ENCODE results near the gene MAN1A1.

Gene MAN1A1

GRCh38 chr6:119345114-119345513 is 4.4 kb downstream of the MAN1A1 start:
- DNase-seq, result no peak

- no peak for DNase-seq
These were observed 5.3 kb downstream of the MAN1A1 start for GRCh38 chr6:119344306-119344705.

- DNase-seq, result no peak
These were observed 5.9 kb downstream of the MAN1A1 start for GRCh38 chr6:119343573-119344146.

- no peak for DNase-seq
These were observed 6.4 kb downstream of the MAN1A1 start for GRCh38 chr6:119343167-119343566.

- no peak for DNase-seq
These were observed 7.1 kb downstream of the MAN1A1 start for GRCh38 chr6:119342430-119342829.

- DNase-seq, result peak; percentile 5
These were observed 8.6 kb downstream of the MAN1A1 start for GRCh38 chr6:119340796-119341487.

- DNase-seq, result peak; percentile 59
These were observed 9.6 kb downstream of the MAN1A1 start for GRCh38 chr6:119339941-119340456.

- no peak for DNase-seq
These were observed 11.8 kb downstream of the MAN1A1 start for GRCh38 chr6:119337762-119338161.

- DNase-seq, result no peak
These were observed 12.3 kb downstream of the MAN1A1 start for GRCh38 chr6:119337252-119337651.

GRCh38 chr6:119334535-119335264 is 14.9 kb downstream of the MAN1A1 start:
- DNase-seq, result peak; percentile 61

GRCh38 chr6:119333707-119334295 is 15.8 kb downstream of the MAN1A1 start:
- no peak for DNase-seq

GRCh38 chr6:119333063-119333609 is 16.4 kb downstream of the MAN1A1 start:
- DNase-seq, result no peak

- DNase-seq, result no peak
These were observed 17.8 kb downstream of the MAN1A1 start for GRCh38 chr6:119331663-119332286.

- DNase-seq, result no peak
These were observed 18.9 kb downstream of the MAN1A1 start for GRCh38 chr6:119330520-119331113.

GRCh38 chr6:119329794-119330180 is 19.8 kb downstream of the MAN1A1 start:
- DNase-seq, result no peak

- no peak for DNase-seq
These were observed 20.4 kb downstream of the MAN1A1 start for GRCh38 chr6:119328892-119329793.

- no peak for DNase-seq
These were observed 21.3 kb downstream of the MAN1A1 start for GRCh38 chr6:119328254-119328653.

- DNase-seq, result no peak
These were observed 21.8 kb downstream of the MAN1A1 start for GRCh38 chr6:119327810-119328209.

- DNase-seq, result no peak
These were observed 23.1 kb downstream of the MAN1A1 start for GRCh38 chr6:119326291-119327005.

- no peak for DNase-seq
These were observed 23.8 kb downstream of the MAN1A1 start for GRCh38 chr6:119325559-119326265.
